HUES48 (cell line): ENCODE results near the gene RABGAP1L.
"Not testable (repeated sequence)": the region's sequence is repeated elsewhere in the genome, so short reads cannot be mapped to it uniquely, and the experiment has no call there.

ENCODE experiments used
- H3K27ac ChIP-seq: one replicate; pipeline ENCODE4 v1.7.0; 2013; ENCODE audit warnings: low read depth, low read length, inconsistent platforms
- H3K27me3 ChIP-seq: 2 replicates; pipeline ENCODE4 v1.6.1; 2013; ENCODE audit warnings: mild to moderate bottlenecking, low read length; ENCODE audit not compliant: control insufficient read depth, insufficient read depth
- H3K36me3 ChIP-seq: 2 replicates; pipeline ENCODE4 v1.6.1; 2013; ENCODE audit warnings: low read length; ENCODE audit not compliant: control insufficient read depth, insufficient read depth
- H3K4me1 ChIP-seq: 2 replicates; pipeline ENCODE4 v1.6.1; 2013; ENCODE audit warnings: mild to moderate bottlenecking, low read length; ENCODE audit not compliant: control insufficient read depth, insufficient read depth
- H3K4me3 ChIP-seq: 2 replicates; pipeline ENCODE4 v1.5.1; 2013; ENCODE audit warnings: mild to moderate bottlenecking, low read depth, low read length
- H3K9ac ChIP-seq: 2 replicates; pipeline ENCODE4 v1.6.1; 2013; ENCODE audit warnings: mild to moderate bottlenecking, low read depth, low read length, moderate library complexity
- H3K9me3 ChIP-seq: 2 replicates; pipeline ENCODE4 v1.6.1; 2013; ENCODE audit warnings: low read length; ENCODE audit not compliant: control insufficient read depth, insufficient read depth

Gene RABGAP1L

GRCh38 chr1:174829990-174830389 is 670.7 kb downstream of the RABGAP1L start:
- Histone ChIP-seq H3K27me3 (no peaks in the 10 kb centered on the region), H3K36me3 (no peaks in the 10 kb centered on the region), H3K4me3 (no peak overlapping the region), H3K9me3 (no peaks in the 10 kb centered on the region), H3K27ac (no peak overlapping the region), H3K9ac (no peak overlapping the region), H3K4me1 (no peaks in the 10 kb centered on the region)

DNA sequence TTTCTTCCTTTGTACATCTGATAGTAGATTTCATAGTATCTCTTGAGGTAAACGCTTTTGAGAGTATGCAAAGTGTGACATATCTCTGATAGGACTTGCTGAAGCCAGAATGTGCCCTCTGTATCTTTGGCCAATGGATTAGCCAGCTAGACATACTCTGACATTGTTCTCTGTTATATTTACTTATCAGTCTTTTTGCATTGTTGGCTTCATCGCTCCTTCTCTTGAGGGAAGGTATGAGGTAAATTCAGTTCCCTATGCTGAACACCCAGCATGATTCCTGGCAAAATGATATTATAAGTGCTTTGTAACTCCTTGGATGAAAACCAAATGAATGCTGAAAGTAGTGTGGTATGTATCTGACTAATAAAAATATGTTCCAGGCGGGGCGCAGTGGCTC is 677.2 kb downstream of the RABGAP1L start:
- Histone ChIP-seq H3K4me3 (no peak overlapping the region), H3K36me3 (no peaks in the 10 kb centered on the region), H3K9me3 (no peaks in the 10 kb centered on the region), H3K27ac (no peak overlapping the region), H3K27me3 (no peaks in the 10 kb centered on the region), H3K4me1 (no peaks in the 10 kb centered on the region), H3K9ac (no peak overlapping the region)

DNA sequence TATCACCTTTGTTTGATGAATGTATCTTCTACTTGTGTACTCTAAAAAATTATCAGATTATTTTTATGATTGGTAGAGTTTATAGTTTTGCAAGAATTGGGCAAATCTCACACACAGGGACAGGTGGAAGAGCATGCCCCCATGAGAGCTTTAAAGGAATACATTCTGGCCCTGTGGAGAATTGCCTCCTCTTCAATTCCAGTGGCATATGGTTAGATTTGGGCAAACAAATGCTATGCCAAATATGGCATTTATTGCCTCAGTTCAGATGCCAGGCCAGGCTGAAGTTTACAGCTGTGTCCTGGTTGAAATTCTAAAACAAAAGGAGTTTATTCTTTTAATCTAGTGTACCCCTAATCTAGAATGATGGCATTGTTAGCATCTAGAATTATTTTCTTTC is 678.1 kb downstream of the RABGAP1L start:
- no peaks in the 10 kb centered on the region for H3K9me3 ChIP-seq
- no peak overlapping the region for H3K9ac ChIP-seq
- no peaks in the 10 kb centered on the region for H3K4me1 ChIP-seq
- H3K36me3 ChIP-seq, result no peaks in the 10 kb centered on the region
- H3K27me3 ChIP-seq, result no peaks in the 10 kb centered on the region
- no peak overlapping the region for H3K4me3 ChIP-seq
- no peak overlapping the region for H3K27ac ChIP-seq

GRCh38 chr1:174839211-174839610 is 679.9 kb downstream of the RABGAP1L start:
- no peak overlapping the region for H3K4me3 ChIP-seq
- no peaks in the 10 kb centered on the region for H3K9me3 ChIP-seq
- no peaks in the 10 kb centered on the region for H3K27me3 ChIP-seq
- H3K4me1 ChIP-seq, result no peaks in the 10 kb centered on the region
- H3K36me3 ChIP-seq, result no peaks in the 10 kb centered on the region
- H3K27ac ChIP-seq, result no peak overlapping the region
- H3K9ac ChIP-seq, result no peak overlapping the region

- Histone ChIP-seq H3K9me3 (no peaks in the 10 kb centered on the region), H3K9ac (no peak overlapping the region), H3K4me3 (no peak overlapping the region), H3K27me3 (no peaks in the 10 kb centered on the region), H3K27ac (no peak overlapping the region), H3K4me1 (no peaks in the 10 kb centered on the region), H3K36me3 (no peaks in the 10 kb centered on the region)
Measured at GRCh38 chr1:174841747-174842146, 682.4 kb downstream of the RABGAP1L start.

DNA sequence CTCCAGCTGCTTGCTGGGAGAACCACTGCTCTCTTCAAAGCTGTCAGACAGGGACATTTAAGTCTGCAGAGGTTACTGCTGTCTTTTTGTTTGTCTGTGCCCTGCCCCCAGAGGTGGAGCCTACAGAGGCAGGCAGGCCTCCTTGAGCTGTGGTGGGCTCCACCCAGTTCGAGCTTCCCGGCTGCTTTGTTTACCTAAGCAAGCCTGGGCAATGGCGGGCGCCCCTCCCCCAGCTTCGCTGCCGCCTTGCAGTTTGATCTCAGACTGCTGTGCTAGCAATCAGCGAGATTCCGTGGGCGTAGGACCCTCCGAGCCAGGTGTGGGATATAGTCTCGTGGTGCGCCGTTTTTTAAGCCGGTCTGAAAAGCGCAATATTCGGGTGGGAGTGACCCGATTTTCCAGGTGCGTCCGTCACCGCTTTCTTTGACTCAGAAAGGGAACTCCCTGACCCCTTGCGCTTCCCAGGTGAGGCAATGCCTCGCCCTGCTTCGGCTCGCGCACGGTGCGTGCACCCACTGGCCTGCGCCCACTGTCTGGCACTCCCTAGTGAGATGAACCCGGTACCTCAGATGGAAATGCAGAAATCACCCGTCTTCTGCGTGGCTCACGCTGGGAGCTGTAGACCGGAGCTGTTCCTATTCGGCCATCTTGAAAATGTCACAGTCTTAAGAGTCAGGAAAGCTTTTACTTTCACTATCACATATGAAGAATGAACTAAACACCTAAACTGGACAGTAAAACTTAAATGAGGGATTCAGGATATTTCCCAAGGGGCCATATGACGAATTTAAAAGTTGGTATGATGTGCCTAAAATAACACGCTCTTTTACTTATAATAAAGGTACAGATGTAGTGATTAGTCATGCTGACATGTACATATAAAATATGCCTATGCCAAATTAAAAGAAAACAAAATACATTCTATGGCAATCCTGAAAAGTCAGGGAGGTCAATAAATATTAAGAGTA is 689.6 kb downstream of the RABGAP1L start:
- H3K9ac ChIP-seq, H3K27me3 ChIP-seq, H3K9me3 ChIP-seq, H3K4me1 ChIP-seq, H3K4me3 ChIP-seq, H3K27ac ChIP-seq, H3K36me3 ChIP-seq: not testable (repeated sequence)

DNA sequence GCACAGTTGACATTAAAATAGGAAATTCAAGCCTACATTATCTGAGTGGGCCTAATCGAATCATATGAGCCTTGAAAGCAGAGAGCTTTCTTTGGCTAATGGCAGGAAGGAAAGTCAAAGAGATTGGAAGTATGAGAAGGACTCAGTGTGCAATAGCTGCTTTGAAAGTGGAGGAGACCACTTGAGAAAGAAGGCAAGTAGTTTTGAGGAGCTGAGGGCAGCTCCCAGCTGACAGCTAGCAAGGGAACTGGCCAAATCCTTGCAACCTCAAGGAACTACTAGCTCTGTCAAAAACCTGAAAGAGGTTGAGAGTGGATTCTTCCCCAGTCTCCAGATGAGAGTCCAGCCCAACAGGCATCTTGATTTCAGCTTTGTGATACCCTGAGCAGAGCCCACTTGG is 691.4 kb downstream of the RABGAP1L start:
- H3K9me3 ChIP-seq, result peaks cover 3% of the 10 kb centered on the region; the same call in 1 of the 2 replicates
- H3K9ac ChIP-seq, result no peak overlapping the region
- no peaks in the 10 kb centered on the region for H3K36me3 ChIP-seq
- H3K4me1 ChIP-seq, result no peaks in the 10 kb centered on the region
- H3K27me3 ChIP-seq, result no peaks in the 10 kb centered on the region
- H3K27ac ChIP-seq, result no peak overlapping the region
- no peak overlapping the region for H3K4me3 ChIP-seq

- no peak overlapping the region for H3K9ac ChIP-seq
- no peak overlapping the region for H3K4me3 ChIP-seq
- H3K27me3 ChIP-seq, result no peaks in the 10 kb centered on the region
- H3K4me1 ChIP-seq, result peaks cover 9% of the 10 kb centered on the region; the same call in 1 of the 2 replicates
- H3K9me3 ChIP-seq, result no peaks in the 10 kb centered on the region
- H3K27ac ChIP-seq, result no peak overlapping the region
- no peaks in the 10 kb centered on the region for H3K36me3 ChIP-seq
Measured at GRCh38 chr1:174858301-174858700, 699.0 kb downstream of the RABGAP1L start.

- H3K9me3 ChIP-seq, result no peaks in the 10 kb centered on the region
- peaks cover 27% of the 10 kb centered on the region for H3K4me1 ChIP-seq
Measured at GRCh38 chr1:174870319-174870718, 711.0 kb downstream of the RABGAP1L start.

GRCh38 chr1:174871886-174872285 is 712.6 kb downstream of the RABGAP1L start:
- Histone ChIP-seq H3K9me3 (no peaks in the 10 kb centered on the region), H3K4me3 (peak overlapping the region; percentile 53), H3K9ac (peak overlapping the region; percentile 43), H3K27me3 (no peaks in the 10 kb centered on the region), H3K36me3 (peaks cover 1% of the 10 kb centered on the region; the same call in 1 of the 2 replicates), H3K4me1 (peaks cover 27% of the 10 kb centered on the region), H3K27ac (peak overlapping the region; percentile 96)

More at GRCh38 chr1:174870319-174870718, 711.0 kb downstream of the RABGAP1L start:
- Histone ChIP-seq H3K9ac (no peak overlapping the region), H3K36me3 (no peaks in the 10 kb centered on the region), H3K27ac (no peak overlapping the region), H3K4me3 (no peak overlapping the region), H3K27me3 (no peaks in the 10 kb centered on the region)

- H3K27ac ChIP-seq, result peak overlapping the region; percentile 96
- peaks cover 34% of the 10 kb centered on the region for H3K4me1 ChIP-seq
- H3K4me3 ChIP-seq, result peak overlapping the region; percentile 18; the same call in 1 of the 2 replicates
Measured at GRCh38 chr1:174872615-174873058, 713.3 kb downstream of the RABGAP1L start.

More at GRCh38 chr1:174872615-174873058, 713.3 kb downstream of the RABGAP1L start:
- Histone ChIP-seq H3K27me3 (no peaks in the 10 kb centered on the region), H3K9me3 (no peaks in the 10 kb centered on the region), H3K9ac (0 out of 2 replicates have a peak overlapping the region, but pooled peaks have one; percentile 25), H3K36me3 (peaks cover 9% of the 10 kb centered on the region)
